Esophagus muscularis mucosa (tissue), 4 donors: ENCODE data around the gene PRDM15. TPM values are rescaled to one million over a fixed set of nuclear protein-coding genes. Genes with fewer than 3 reads are reported as not detected.
A peak's percentile ranks its signal among the peaks of the same experiment; 100 is the strongest.

Source experiments
- DNase-seq: peaks from one replicate; pipeline ENCODE4 v3.0.0-alpha.2; 2017; ENCODE audit errors: extremely low spot score
- H3K27ac ChIP-seq, 4 donors: fragments of 200-600 bp; sonication (generic); replicated peaks in 1 of 4; 1 replicate in 3 of 4; 2 replicates in 1 of 4; pipeline ENCODE4 v1.5.1; 2016 to 2019; ENCODE audit warnings: mild to moderate bottlenecking in 1 of 4
- H3K27me3 ChIP-seq, 4 donors: fragments of 200-600 bp; sonication (generic); one replicate each; pipeline versions ENCODE4 v1.5.1 to v1.6.0; 2016 to 2019
- H3K36me3 ChIP-seq, 4 donors: fragments of 200-600 bp; sonication (generic); one replicate each; pipeline ENCODE4 v1.5.1; 2016 to 2019
- H3K4me1 ChIP-seq, 4 donors: fragments of 200-600 bp; sonication (generic); one replicate each; pipeline ENCODE4 v1.5.1; 2016 to 2019
- H3K4me3 ChIP-seq, 4 donors: fragments of 200-600 bp; sonication (generic); 1 replicate in 2 of 4; 2 replicates in 2 of 4; pipeline ENCODE4 v1.5.1; 2016 to 2019; ENCODE audit warnings: mild to moderate bottlenecking in 4 of 4, moderate library complexity in 1 of 4
- H3K9me3 ChIP-seq, 4 donors: fragments of 200-600 bp; sonication (generic); 1 replicate in 3 of 4; 2 replicates in 1 of 4; pipeline ENCODE4 v1.5.1; 2016 to 2019
- EP300 ChIP-seq: sonication (generic); formaldehyde crosslinking; IDR thresholded peaks from one replicate; pipeline ENCODE4 v1.6.1; 2017; ENCODE audit warnings: antibody characterized with exemption
- POLR2A ChIP-seq: fragments of 450-650 bp; IDR thresholded peaks from one replicate; pipeline ENCODE4 v1.6.1; 2017; ENCODE audit warnings: antibody characterized with exemption, moderate library complexity, mild to moderate bottlenecking, low read depth
- POLR2AphosphoS5 ChIP-seq, 2 donors: sonication (generic); formaldehyde crosslinking; IDR thresholded peaks; one replicate each; pipeline ENCODE4 v1.6.1; 2017; ENCODE audit warnings: antibody characterized with exemption in 2 of 2
- WGBS: methylation state at CpG from one replicate; pipeline ENCODE4 v1.1.5; 2018; 5-methylcytosine and 5-hydroxymethylcytosine counted together
- intact Hi-C: fragments of 100-400 bp; cut with DNase I; formaldehyde crosslinking; loops from one replicate; pipeline ENCODE4 v1.15.1; 2023
- total RNA-seq, 4 donors: library from RNA; depleted of rRNA; stranded (reverse); fragments of >200 nt; gene quantifications; one replicate each; pipeline versions ENCODE4 v1.1.0 to v1.2.1, GENCODE V29; 2016
- TF ChIP-seq, protein P1 (sequence below), 3 experiments: fragments of 200-600 bp in 2 of 3; fragments of 450-650 bp in 1 of 3; sonication (generic) in 2 of 3; IDR thresholded peaks; one replicate each; pipeline ENCODE4 v1.5.1; 2017 to 2019; ENCODE audit warnings: antibody characterized with exemption in 3 of 3, mild to moderate bottlenecking in 2 of 3, moderate library complexity in 1 of 3

The PRDM15 gene
- total RNA-seq, 4 donors from 2014 or later, result 5.0 to 6.3 (median 5.4) TPM

DNA sequence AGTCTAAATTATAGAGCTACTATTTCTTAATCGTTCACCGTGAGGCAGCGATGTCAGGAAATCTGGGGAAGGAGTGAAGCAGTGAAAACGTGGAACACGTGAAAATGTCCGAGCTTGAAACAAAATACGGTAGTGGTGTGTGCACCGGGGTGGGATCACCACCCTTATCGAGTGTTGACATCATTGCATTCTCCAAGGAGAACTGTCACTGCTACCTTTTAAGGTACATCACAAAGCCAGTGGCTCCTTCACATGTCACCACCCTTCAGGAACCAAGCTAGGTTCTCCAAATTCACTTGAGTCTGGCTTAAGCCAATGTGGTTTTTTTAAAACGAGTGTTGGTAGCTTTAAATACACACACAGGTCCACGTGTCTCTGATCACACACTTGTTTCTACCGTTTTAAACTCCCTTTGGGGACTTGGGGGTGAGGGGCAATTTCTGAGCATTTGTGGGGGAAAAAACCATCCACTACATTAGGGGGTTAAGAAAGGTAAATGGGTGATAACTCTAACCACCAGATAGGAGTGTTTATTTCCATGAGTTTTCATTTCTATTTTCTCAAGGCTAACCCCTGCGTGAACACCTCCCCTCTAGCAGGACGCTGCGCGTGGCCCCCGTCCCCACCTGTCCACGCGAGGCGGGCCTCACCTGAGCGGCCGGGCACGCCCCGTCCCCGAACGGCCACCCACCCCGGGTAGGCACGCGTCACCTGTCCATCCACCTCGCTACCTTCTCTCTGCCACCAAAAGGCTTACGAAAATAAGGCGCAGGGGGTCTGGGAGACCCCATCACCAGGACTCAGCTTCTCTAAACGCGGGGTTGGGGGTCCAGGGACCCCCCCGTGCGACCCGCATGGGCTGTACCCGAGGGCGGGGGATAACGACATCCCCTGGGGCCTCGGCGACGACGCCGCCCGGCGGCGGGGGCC, 978 bp downstream of the PRDM15 start:
- H3K27me3 ChIP-seq, result no peaks in the 10 kb centered on the region

DNA sequence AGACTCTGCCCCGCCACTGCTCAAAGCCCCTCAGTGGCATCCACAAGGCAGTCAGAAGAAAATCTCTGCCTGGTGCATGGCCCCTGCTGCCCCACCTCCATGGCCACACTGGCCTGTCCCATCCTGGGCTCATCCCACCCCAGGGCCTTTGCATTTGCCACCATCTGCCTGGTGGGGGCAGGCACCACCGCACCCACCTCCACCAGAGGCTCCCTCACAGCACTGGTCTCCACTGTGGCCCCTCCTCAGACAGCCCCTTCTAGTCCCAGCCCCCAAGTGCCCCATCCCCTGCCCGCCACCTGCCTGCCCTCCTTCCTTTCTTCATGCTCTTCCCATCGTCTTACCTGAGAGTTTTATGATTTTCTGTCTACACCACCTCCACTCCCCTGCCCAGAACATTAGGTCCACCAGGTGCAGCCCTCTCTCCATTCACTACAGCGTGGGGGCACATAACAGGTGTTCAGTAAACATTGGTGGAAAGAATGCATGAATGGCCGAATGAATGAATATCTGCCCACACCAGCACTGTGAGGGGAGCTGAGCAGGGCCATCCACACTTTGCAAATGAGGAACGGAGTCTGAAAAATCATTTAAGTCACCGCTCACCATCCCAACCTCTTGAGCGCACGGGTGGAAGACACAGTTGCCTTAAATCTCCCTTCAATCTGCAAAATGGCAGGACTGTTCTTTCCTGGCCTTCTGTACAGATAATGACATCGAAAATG, 2.1 kb downstream of the PRDM15 start:
- H3K4me1 ChIP-seq, result peaks cover 4 to 30% (median 28%) of the 10 kb centered on the region in 4 donors
- no peak overlapping the region for H3K27ac ChIP-seq
- DNase-seq, result no peak
- no peaks in the 10 kb centered on the region for H3K27me3 ChIP-seq
- peak overlapping the region in 3 of 4 donors; percentile 83 to 95 (median 83) for H3K4me3 ChIP-seq
- TF ChIP-seq, protein P1, sequence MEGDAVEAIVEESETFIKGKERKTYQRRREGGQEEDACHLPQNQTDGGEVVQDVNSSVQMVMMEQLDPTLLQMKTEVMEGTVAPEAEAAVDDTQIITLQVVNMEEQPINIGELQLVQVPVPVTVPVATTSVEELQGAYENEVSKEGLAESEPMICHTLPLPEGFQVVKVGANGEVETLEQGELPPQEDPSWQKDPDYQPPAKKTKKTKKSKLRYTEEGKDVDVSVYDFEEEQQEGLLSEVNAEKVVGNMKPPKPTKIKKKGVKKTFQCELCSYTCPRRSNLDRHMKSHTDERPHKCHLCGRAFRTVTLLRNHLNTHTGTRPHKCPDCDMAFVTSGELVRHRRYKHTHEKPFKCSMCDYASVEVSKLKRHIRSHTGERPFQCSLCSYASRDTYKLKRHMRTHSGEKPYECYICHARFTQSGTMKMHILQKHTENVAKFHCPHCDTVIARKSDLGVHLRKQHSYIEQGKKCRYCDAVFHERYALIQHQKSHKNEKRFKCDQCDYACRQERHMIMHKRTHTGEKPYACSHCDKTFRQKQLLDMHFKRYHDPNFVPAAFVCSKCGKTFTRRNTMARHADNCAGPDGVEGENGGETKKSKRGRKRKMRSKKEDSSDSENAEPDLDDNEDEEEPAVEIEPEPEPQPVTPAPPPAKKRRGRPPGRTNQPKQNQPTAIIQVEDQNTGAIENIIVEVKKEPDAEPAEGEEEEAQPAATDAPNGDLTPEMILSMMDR (IDR thresholded peaks at IDR 0.05), result no peak
- TF ChIP-seq POLR2A (no peak), POLR2AphosphoS5 (IDR thresholded peaks at IDR 0.05) (no peak), EP300 (no peak)
- intact Hi-C loops, result loop anchor here (5.0 kb wide), 1 partner anchor 135 kb away; the partner anchor contains the start of gene ZBTB21
- H3K9me3 ChIP-seq, result no peaks in the 10 kb centered on the region
- 89% methylated on average over 11 of the region's 11 CpGs for WGBS
- H3K36me3 ChIP-seq, result peaks cover 0 to 6% (median 0%) of the 10 kb centered on the region in 4 donors

More for the DNA sequence above, 978 bp downstream of the PRDM15 start:
- Histone ChIP-seq H3K9me3 (no peaks in the 10 kb centered on the region), H3K36me3 (peaks cover 0 to 1% (median 0%) of the 10 kb centered on the region in 4 donors), H3K4me1 (peaks cover 4 to 30% (median 28%) of the 10 kb centered on the region in 4 donors), H3K4me3 (peak overlapping the region; percentile 83 to 95 (median 84)), H3K27ac (peak overlapping the region; percentile 54 to 70 (median 69))
- intact Hi-C loops, result loop anchor here (5.0 kb wide), 1 partner anchor 134 kb away; the partner anchor contains the start of gene ZBTB21
- no peak for DNase-seq
- TF ChIP-seq, protein P1 (IDR thresholded peaks at IDR 0.05), result no peak
- TF ChIP-seq POLR2AphosphoS5 (IDR thresholded peaks at IDR 0.05), result peak in 1 of 2 donors; percentile 21
- 1% methylated on average over 28 of the region's 48 CpGs for WGBS

DNA sequence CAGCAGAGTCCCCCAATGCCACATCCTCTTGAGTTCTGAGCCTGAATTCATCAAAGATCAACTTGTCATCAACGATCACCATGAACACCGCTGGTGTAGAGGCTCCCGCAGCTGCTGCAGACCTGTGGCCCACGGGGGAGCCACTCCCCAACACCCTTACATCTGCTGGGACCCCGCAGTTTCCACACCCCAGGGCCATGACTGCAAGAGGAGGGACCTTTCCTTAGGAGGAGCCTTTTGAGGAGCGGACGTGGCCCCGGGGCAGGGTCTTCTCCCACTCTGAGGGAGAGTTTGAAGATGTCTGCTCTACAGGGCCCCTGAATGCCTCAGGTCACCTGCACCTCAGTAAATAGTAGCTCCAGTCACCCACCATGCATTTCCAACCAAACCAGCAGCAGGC, 2.7 kb downstream of the PRDM15 start:
- peaks cover 0 to 6% (median 0%) of the 10 kb centered on the region in 4 donors for H3K36me3 ChIP-seq
- no peak for DNase-seq
- TF ChIP-seq POLR2AphosphoS5 (IDR thresholded peaks at IDR 0.05) (no peak), EP300 (no peak), POLR2A (no peak)
- TF ChIP-seq, protein P1 (IDR thresholded peaks at IDR 0.05), result no peak
- H3K4me3 ChIP-seq, result no peak overlapping the region
- intact Hi-C loops, result loop anchor here (5.0 kb wide), 1 partner anchor 136 kb away; the partner anchor contains the start of gene ZBTB21
- peaks cover 4 to 30% (median 28%) of the 10 kb centered on the region in 4 donors for H3K4me1 ChIP-seq
- H3K9me3 ChIP-seq, result no peaks in the 10 kb centered on the region
- no peak overlapping the region for H3K27ac ChIP-seq
- 86% methylated on average over 7 of the region's 8 CpGs for WGBS
- H3K27me3 ChIP-seq, result no peaks in the 10 kb centered on the region

DNA sequence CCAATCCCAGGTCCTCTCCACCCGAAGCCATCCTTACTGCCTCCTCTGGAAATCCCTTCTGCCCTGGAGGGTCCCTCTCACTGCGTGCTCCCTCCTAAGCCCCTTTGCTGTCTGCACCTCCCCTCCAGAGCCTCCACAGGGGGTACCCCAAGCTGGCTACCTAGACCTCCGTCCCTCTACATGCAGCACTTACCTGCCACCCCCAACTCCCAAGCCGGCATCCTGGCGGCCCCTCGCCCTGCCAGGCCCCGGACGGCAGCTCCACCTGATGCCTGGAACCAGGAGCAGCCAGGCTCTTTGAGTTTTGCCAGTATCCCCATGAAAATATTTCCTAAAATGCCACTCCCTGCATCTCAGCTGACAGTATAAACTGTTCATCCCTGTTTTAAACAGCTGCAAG, 4.1 kb downstream of the PRDM15 start:
- Histone ChIP-seq H3K9me3 (no peaks in the 10 kb centered on the region), H3K27ac (no peak overlapping the region), H3K4me3 (no peak overlapping the region), H3K27me3 (no peaks in the 10 kb centered on the region), H3K36me3 (peaks cover 0 to 6% (median 0%) of the 10 kb centered on the region in 4 donors), H3K4me1 (peaks cover 4 to 29% (median 26%) of the 10 kb centered on the region in 4 donors)
- 91% methylated on average over 8 of the region's 8 CpGs for WGBS
- DNase-seq, result no peak
- TF ChIP-seq EP300 (no peak), POLR2AphosphoS5 (IDR thresholded peaks at IDR 0.05) (no peak), POLR2A (no peak)
- TF ChIP-seq, protein P1 (IDR thresholded peaks at IDR 0.05), result no peak
- intact Hi-C loops, result loop anchor here (5.0 kb wide), 1 partner anchor 137 kb away; the partner anchor contains the start of gene ZBTB21
